Thoracic aorta (tissue), 2 donors: ENCODE measurements around the gene KRTAP10-8. TPM values are rescaled to one million over a fixed set of nuclear protein-coding genes. Genes with fewer than 3 reads are reported as not detected.

Source experiments
- ATAC-seq: fragments of 150-250 bp; one replicate; pipeline ENCODE4 v1.8.0; 2017; ENCODE audit warnings: low read depth; ENCODE audit not compliant: insufficient number of reproducible peaks, low FRiP score
- DNase-seq: peaks from one replicate; pipeline ENCODE4 v3.0.0-alpha.2; 2020; ENCODE audit warnings: low spot score
- H3K27ac ChIP-seq, 2 donors: fragments of 200-600 bp; sonication (generic); 1 replicate in 1 of 2; 2 replicates in 1 of 2; pipeline ENCODE4 v1.5.1; 2016; ENCODE audit warnings: mild to moderate bottlenecking in 2 of 2, moderate library complexity in 2 of 2
- H3K27me3 ChIP-seq: fragments of 200-600 bp; sonication (generic); replicated peaks from 2 replicates; pipeline ENCODE4 v1.6.0; 2016; ENCODE audit warnings: mild to moderate bottlenecking; ENCODE audit not compliant: insufficient read depth
- H3K36me3 ChIP-seq: fragments of 200-600 bp; sonication (generic); one replicate; pipeline ENCODE4 v1.5.1; 2016
- H3K4me1 ChIP-seq, 2 donors: fragments of 200-600 bp; sonication (generic); 1 replicate in 1 of 2; 2 replicates in 1 of 2; pipeline versions ENCODE4 v1.5.1 to v1.6.0; 2016; ENCODE audit warnings: low read depth in 2 of 2, mild to moderate bottlenecking in 1 of 2; ENCODE audit not compliant: control insufficient read depth in 1 of 2
- H3K4me3 ChIP-seq: fragments of 200-600 bp; sonication (generic); 2 replicates; pipeline ENCODE4 v1.5.1; 2016; ENCODE audit warnings: mild to moderate bottlenecking
- H3K9me3 ChIP-seq: fragments of 200-600 bp; sonication (generic); 2 replicates; pipeline ENCODE4 v1.5.1; 2016
- CTCF ChIP-seq: fragments of 200-600 bp; sonication (generic); IDR thresholded peaks from one replicate; pipeline ENCODE4 v1.5.1; 2019; ENCODE audit warnings: antibody characterized with exemption
- total RNA-seq, 2 donors: library from RNA; depleted of rRNA; stranded (reverse); fragments of >200 nt; gene quantifications; one replicate each; pipeline versions ENCODE4 v1.1.0 to v1.2.3, GENCODE V29; 2016

Gene KRTAP10-8
- total RNA-seq, 2 donors from 2014 or later, result not detected

- H3K27ac ChIP-seq, result no peak overlapping the region
- TF ChIP-seq CTCF, result no peak
- ATAC-seq (no peak), DNase-seq (no peak)
- H3K27me3 ChIP-seq, result no peaks in the 10 kb centered on the region
- no peak overlapping the region for H3K4me3 ChIP-seq
- H3K9me3 ChIP-seq, result no peaks in the 10 kb centered on the region
- H3K36me3 ChIP-seq, result no peaks in the 10 kb centered on the region
- H3K4me1 ChIP-seq, result no peaks in the 10 kb centered on the region
Observed at GRCh38 chr21:44568261-44568660, 43.6 kb upstream of the KRTAP10-8 start.

- TF ChIP-seq CTCF, result no peak
- ATAC-seq (no peak), DNase-seq (no peak)
- no peak overlapping the region for H3K4me3 ChIP-seq
- H3K9me3 ChIP-seq, result no peaks in the 10 kb centered on the region
- H3K27me3 ChIP-seq, result no peaks in the 10 kb centered on the region
- H3K4me1 ChIP-seq, result no peaks in the 10 kb centered on the region
- H3K36me3 ChIP-seq, result no peaks in the 10 kb centered on the region
- H3K27ac ChIP-seq, result no peak overlapping the region
Observed at GRCh38 chr21:44568667-44569556, 43.0 kb upstream of the KRTAP10-8 start.

DNA sequence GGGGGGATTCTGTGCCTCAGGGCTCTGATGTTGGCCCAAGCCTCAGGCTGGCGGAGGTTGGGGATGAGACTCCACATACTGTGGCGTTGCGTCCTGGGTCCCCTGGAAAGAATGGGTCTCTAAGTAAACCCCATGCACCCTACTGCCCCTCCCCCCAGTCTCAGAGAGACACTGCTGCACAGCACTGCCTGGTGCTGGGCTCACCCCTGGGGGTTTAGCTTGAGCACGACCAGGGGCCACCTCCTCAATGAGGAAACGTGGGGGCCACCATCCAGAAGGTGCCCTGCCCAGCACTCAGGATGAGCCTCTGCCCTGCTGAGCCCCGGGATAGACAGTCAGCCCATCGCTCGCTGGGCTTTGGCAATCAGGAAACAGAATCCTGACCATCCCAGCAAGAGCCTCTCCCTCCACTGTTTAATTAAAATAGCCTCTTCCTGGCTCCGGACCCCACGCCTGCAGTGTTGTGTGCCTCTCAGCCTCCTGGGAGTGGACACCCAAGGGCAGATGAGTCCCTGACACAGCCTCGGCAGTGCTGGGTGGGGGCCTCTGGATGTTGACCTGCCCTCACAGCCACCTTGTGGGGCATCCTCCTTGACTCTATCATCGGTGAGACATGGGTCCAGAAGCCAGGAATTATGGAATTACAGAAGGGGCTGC is 41.9 kb upstream of the KRTAP10-8 start:
- ATAC-seq (no peak), DNase-seq (no peak)
- H3K27ac ChIP-seq, result no peak overlapping the region
- H3K9me3 ChIP-seq, result no peaks in the 10 kb centered on the region
- no peaks in the 10 kb centered on the region for H3K36me3 ChIP-seq
- H3K27me3 ChIP-seq, result no peaks in the 10 kb centered on the region
- no peak overlapping the region for H3K4me3 ChIP-seq
- TF ChIP-seq CTCF, result no peak
- H3K4me1 ChIP-seq, result no peaks in the 10 kb centered on the region

DNA sequence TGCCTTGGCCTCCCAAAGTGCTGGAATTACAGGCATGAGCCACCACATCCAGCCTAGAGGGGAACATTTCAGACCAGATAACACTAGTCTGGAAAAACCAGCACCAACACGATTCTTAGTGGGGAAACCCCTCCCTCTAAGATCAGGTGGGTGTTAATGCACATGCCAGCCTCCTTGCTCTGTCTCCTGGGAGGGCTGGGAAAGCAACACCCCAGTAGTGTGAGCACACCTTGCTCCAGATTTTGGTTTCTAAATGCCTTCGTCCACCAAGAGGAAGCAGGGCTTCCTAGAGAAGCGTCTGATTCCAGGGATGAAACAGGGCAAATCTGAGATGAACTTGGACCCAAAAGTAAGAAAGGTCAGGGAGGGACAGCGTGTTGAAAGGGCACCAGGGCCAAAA is 40.6 kb upstream of the KRTAP10-8 start:
- no peak overlapping the region for H3K4me3 ChIP-seq
- no peaks in the 10 kb centered on the region for H3K4me1 ChIP-seq
- TF ChIP-seq CTCF, result no peak
- no peaks in the 10 kb centered on the region for H3K36me3 ChIP-seq
- H3K9me3 ChIP-seq, result no peaks in the 10 kb centered on the region
- no peak for ATAC-seq
- no peak for DNase-seq
- no peaks in the 10 kb centered on the region for H3K27me3 ChIP-seq
- H3K27ac ChIP-seq, result no peak overlapping the region
